ENCODE results near the gene ABHD2. TPM values are rescaled to one million over a fixed set of nuclear protein-coding genes. Genes with fewer than 3 reads are reported as not detected.
A peak's percentile ranks its signal among the peaks of the same experiment; 100 is the strongest.

ABHD2 gene
- total and polyA plus RNA-seq, 4 donors, result 11.7 to 200 (median 59.3) TPM

DNA sequence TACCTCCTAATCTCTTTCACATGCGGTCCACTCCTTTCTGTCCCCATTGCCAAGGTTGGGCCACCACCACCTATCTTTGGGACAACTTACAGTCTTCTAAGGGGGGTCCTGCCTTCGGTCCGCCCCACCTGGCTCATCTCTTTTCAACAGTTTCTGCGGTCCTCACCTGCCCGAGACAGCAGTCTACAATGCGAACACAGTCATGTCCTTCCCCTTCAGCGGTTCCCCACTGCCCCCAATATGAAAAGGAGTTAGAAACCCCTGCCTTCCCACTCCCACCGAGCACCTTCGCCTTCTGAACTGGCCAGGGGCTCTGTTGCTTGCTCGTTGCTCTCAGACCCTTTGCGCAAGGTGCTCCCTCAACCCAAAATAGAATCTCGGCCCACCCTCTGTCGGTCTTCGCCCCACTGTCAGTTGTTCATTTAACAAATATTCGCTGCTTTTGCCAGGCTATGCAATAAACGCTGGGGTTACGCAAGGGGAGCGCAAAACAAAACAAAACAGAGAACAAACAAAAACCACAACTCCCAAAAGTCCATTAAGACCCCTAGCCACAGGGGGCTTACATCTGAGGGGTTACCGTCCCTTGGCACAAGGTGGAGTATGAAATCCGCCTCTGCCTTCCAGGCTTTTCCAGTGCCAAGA lies 154.9 kb downstream of the ABHD2 start:
- Histone ChIP-seq H3K4me1 (ENCODE audit: control insufficient read depth in 5 of 5, insufficient read depth in 5 of 5, low read length in 5 of 5) (peaks cover 0 to 19% (median 2%) of the 10 kb centered on the region in 5 donors), H3K27me3 (ENCODE audit: control insufficient read depth in 3 of 3, insufficient read depth in 3 of 3, low read length in 2 of 3) (no peaks in the 10 kb centered on the region), H3K36me3 (ENCODE audit: control insufficient read depth in 4 of 4, insufficient read depth in 4 of 4, low read length in 4 of 4) (no peaks in the 10 kb centered on the region), H3K27ac (ENCODE audit: low read depth in 1 of 2, low read length in 1 of 2) (peak overlapping the region in 1 of 2 donors; percentile 50), H3K4me3 (peak overlapping the region; percentile 66), H3K9ac (ENCODE audit: insufficient read depth in 1 of 2, low read length in 2 of 2) (peak overlapping the region in 1 of 2 donors; percentile 82), H3K9me3 (ENCODE audit: control insufficient read depth in 4 of 4, insufficient read depth in 3 of 4, low read length in 3 of 4) (no peaks in the 10 kb centered on the region)
- TF ChIP-seq CTCF (IDR thresholded peaks at IDR 0.05; ENCODE audit: control extremely low read depth, extremely low read depth), result no peak
- WGBS, 2 donors, result 31 to 35% methylated on average over 20 of the region's 20 CpGs
- DNase-seq (peak in 1 of 3 donors; percentile 59), ATAC-seq (ENCODE audit: insufficient read depth, low FRiP score) (peak; percentile 1)

DNA sequence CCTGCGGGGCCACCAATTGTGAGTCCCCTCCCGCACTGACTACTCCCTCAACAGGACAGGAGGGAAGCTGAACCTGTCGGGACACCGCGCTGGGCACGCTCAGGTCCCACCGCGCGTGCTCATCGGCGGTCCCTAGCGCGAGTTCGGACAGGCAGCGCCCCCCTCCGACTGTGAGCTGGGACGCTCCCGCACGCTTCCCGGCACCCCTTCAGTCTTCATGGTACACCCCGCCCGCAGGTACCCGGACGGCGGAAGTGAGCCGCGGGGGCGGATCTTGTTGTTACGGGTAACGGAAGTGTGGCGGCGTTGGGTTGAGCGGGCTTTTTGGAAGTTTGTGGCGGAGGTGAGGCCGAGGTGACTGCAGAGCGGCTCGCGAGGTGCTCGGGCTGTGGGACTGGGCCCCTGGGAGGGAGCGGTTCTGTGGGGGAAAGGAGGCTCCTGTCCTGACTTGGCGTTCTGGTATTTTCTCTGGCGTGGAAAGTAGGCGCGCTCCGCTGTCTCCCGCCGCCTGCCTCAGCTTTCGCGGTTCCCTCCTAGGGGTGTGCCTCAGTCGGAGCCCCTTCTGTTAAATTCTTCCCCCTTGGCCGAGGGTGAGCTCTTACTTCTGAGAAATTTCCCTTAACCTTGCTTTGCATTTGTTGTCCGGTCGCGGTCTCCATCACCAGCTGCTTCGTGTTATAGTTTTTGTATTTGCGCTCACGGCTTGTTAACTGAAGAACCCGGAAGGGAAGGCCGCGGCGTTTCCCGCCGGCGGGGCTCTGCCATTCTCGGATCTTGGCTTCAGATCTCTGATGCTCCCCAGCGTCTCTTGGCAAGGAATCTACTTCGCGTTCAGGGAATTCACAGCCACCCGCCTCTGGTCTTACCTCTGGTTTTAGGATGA lies 155.7 kb downstream of the ABHD2 start, which contains the start of gene FANCI:
TSS of gene FANCI (plus strand) at position 289 of the 883 bp plus-strand sequence. CDS start 3,669 bp downstream, outside the sequence.
- Histone ChIP-seq H3K27me3 (ENCODE audit: control insufficient read depth in 3 of 3, insufficient read depth in 3 of 3, low read length in 2 of 3) (no peaks in the 10 kb centered on the region), H3K36me3 (ENCODE audit: control insufficient read depth in 4 of 4, insufficient read depth in 4 of 4, low read length in 4 of 4) (peaks cover 0 to 2% (median 0%) of the 10 kb centered on the region in 4 donors), H3K9ac (ENCODE audit: insufficient read depth in 1 of 2, low read length in 2 of 2) (peak within 1 kb of the TSS in 1 of 2 donors; percentile 82), H3K27ac (ENCODE audit: low read depth in 1 of 2, low read length in 1 of 2) (peak within 1 kb of the TSS in 1 of 2 donors; percentile 50), H3K4me3 (peak within 1 kb of the TSS; percentile 66), H3K9me3 (ENCODE audit: control insufficient read depth in 4 of 4, insufficient read depth in 3 of 4, low read length in 3 of 4) (no peaks in the 10 kb centered on the region), H3K4me1 (ENCODE audit: control insufficient read depth in 5 of 5, insufficient read depth in 5 of 5, low read length in 5 of 5) (peaks cover 0 to 19% (median 2%) of the 10 kb centered on the region in 5 donors)
- WGBS, 2 donors, result 0 to 1% methylated on average over 69 of the region's 69 CpGs
- ATAC-seq (ENCODE audit: insufficient read depth, low FRiP score) (peak; percentile 98), DNase-seq (peak; percentile 93 to 97 (median 94))
- peak; percentile 48 for TF ChIP-seq CTCF (IDR thresholded peaks at IDR 0.05; ENCODE audit: control extremely low read depth, extremely low read depth)

DNA sequence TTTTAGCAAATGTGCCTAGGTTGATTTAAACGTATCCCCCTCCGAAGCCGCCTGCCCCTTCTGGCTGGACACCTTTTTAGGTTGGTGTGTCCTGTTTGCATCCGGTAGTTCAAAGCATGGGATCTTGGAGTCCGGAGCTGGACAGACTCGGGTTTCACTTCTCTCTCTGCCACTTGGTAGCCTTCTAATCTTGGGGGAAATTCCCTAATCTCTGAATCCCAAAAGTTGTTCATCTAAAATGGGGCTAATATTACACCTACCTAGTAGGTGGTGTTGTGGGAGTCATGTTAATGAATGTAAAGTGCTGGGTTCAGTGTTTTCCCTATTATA lies 156.3 kb downstream of the ABHD2 start:
- peaks cover 0 to 19% (median 2%) of the 10 kb centered on the region in 5 donors for H3K4me1 ChIP-seq (ENCODE audit: control insufficient read depth in 5 of 5, insufficient read depth in 5 of 5, low read length in 5 of 5)
- peak overlapping the region in 1 of 2 donors; percentile 54 for H3K9ac ChIP-seq (ENCODE audit: insufficient read depth in 1 of 2, low read length in 2 of 2)
- DNase-seq (no peak), ATAC-seq (ENCODE audit: insufficient read depth, low FRiP score) (no peak)
- H3K27ac ChIP-seq (ENCODE audit: low read depth in 1 of 2, low read length in 1 of 2), result no peak overlapping the region
- H3K27me3 ChIP-seq (ENCODE audit: control insufficient read depth in 3 of 3, insufficient read depth in 3 of 3, low read length in 2 of 3), result no peaks in the 10 kb centered on the region
- H3K36me3 ChIP-seq (ENCODE audit: control insufficient read depth in 4 of 4, insufficient read depth in 4 of 4, low read length in 4 of 4), result peaks cover 0 to 6% (median 2%) of the 10 kb centered on the region in 4 donors
- 0 to 2% methylated on average over 6 of the region's 6 CpGs for WGBS, 2 donors
- TF ChIP-seq CTCF (IDR thresholded peaks at IDR 0.05; ENCODE audit: control extremely low read depth, extremely low read depth), result no peak
- no peaks in the 10 kb centered on the region for H3K9me3 ChIP-seq (ENCODE audit: control insufficient read depth in 4 of 4, insufficient read depth in 3 of 4, low read length in 3 of 4)
- H3K4me3 ChIP-seq, result peak overlapping the region; percentile 66

All from lung (tissue), 12 donors.